Suprapubic skin (tissue), 3 donors: Measurements from ENCODE around the gene ADGRB3.

Experiments used
- EP300 ChIP-seq: sonication (generic); formaldehyde crosslinking; IDR thresholded peaks from one replicate; pipeline ENCODE4 v1.6.1; 2017; ENCODE audit warnings: antibody characterized with exemption
- TF ChIP-seq, protein P1 (sequence below), 2 donors: fragments of 200-600 bp in 1 of 2; fragments of 450-650 bp in 1 of 2; sonication (generic) in 1 of 2; IDR thresholded peaks; one replicate each; pipeline ENCODE4 v1.5.1; 2016 to 2019; ENCODE audit warnings: antibody characterized with exemption in 2 of 2, mild to moderate bottlenecking in 1 of 2, moderate library complexity in 1 of 2

- TF ChIP-seq, protein P1, sequence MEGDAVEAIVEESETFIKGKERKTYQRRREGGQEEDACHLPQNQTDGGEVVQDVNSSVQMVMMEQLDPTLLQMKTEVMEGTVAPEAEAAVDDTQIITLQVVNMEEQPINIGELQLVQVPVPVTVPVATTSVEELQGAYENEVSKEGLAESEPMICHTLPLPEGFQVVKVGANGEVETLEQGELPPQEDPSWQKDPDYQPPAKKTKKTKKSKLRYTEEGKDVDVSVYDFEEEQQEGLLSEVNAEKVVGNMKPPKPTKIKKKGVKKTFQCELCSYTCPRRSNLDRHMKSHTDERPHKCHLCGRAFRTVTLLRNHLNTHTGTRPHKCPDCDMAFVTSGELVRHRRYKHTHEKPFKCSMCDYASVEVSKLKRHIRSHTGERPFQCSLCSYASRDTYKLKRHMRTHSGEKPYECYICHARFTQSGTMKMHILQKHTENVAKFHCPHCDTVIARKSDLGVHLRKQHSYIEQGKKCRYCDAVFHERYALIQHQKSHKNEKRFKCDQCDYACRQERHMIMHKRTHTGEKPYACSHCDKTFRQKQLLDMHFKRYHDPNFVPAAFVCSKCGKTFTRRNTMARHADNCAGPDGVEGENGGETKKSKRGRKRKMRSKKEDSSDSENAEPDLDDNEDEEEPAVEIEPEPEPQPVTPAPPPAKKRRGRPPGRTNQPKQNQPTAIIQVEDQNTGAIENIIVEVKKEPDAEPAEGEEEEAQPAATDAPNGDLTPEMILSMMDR (IDR thresholded peaks at IDR 0.05): no peak
- TF ChIP-seq EP300: no peak
Observed at GRCh38 chr6:68642977-68643376, 7.9 kb downstream of the ADGRB3 start.
